WTC11 (cell line): Measurements from ENCODE around the gene TRIML2. TPM values are rescaled to one million over a fixed set of nuclear protein-coding genes. Genes with fewer than 3 reads are reported as not detected.

Experiments
- ATAC-seq: fragments of 200-7000 bp; cut with Tn5 transposase; 2 replicates; pipeline ENCODE4 v1.10.0; 2021; ENCODE audit warnings: mild to moderate bottlenecking, moderate library complexity
- CTCF ChIA-PET: fragments of 300-600 bp; sonication (Branson Sonifier 250); formaldehyde crosslinking; loops from one replicate; lab custom pipeline; 2021; ENCODE audit warnings: antibody characterized with exemption; lab: Charles Lee
- POLR2A ChIA-PET: fragments of 350-600 bp; sonication (Branson Sonifier 250); formaldehyde crosslinking; loops from one replicate; lab custom pipeline; 2021; ENCODE audit warnings: antibody characterized with exemption; lab: Charles Lee
- DNase-seq: peaks from one replicate; pipeline ENCODE4 v3.0.0; 2021; ENCODE audit warnings: low spot score
- H3K27ac Mint-ChIP-seq: 2 replicates; pipeline ENCODE4 v1.8.0; 2021; ENCODE audit warnings: mixed read lengths
- H3K27me3 Mint-ChIP-seq: 2 replicates; pipeline ENCODE4 v1.8.0; 2021; ENCODE audit warnings: low read depth, mild to moderate bottlenecking, moderate library complexity, mixed read lengths
- H3K36me3 Mint-ChIP-seq: 2 replicates; pipeline ENCODE4 v1.8.0; 2021; ENCODE audit warnings: mixed read lengths
- H3K4me1 Mint-ChIP-seq: 2 replicates; pipeline ENCODE4 v1.8.0; 2022; ENCODE audit warnings: mixed read lengths
- H3K4me3 Mint-ChIP-seq: 2 replicates; pipeline ENCODE4 v1.8.0; 2021; ENCODE audit warnings: mild to moderate bottlenecking, moderate library complexity, mixed read lengths
- H3K9me3 Mint-ChIP-seq: 2 replicates; pipeline ENCODE4 v1.8.0; 2021; ENCODE audit warnings: mixed read lengths
- CTCF ChIP-seq: fragments of 200-600 bp; IDR thresholded peaks from 2 replicates; pipeline ENCODE4 v1.8.0; 2022; ENCODE audit warnings: antibody characterized with exemption
- ELF4 ChIP-seq: sonication (generic); formaldehyde crosslinking; IDR thresholded peaks from 2 replicates; pipeline ENCODE4 v1.8.1; 2022; ENCODE audit warnings: low read depth, mild to moderate bottlenecking, moderate library complexity, missing genetic modification reagents
- ESRRA ChIP-seq: sonication (generic); formaldehyde crosslinking; IDR thresholded peaks from 2 replicates; pipeline ENCODE4 v1.8.1; 2022; ENCODE audit warnings: mild to moderate bottlenecking, missing genetic modification reagents, borderline replicate concordance
- FOXJ3 ChIP-seq: sonication (generic); formaldehyde crosslinking; IDR thresholded peaks from 2 replicates; pipeline ENCODE4 v1.9.0; 2021; ENCODE audit warnings: missing genetic modification reagents, mild to moderate bottlenecking, borderline replicate concordance
- FOXP1 ChIP-seq: sonication (generic); formaldehyde crosslinking; IDR thresholded peaks from 2 replicates; pipeline ENCODE4 v1.8.0; 2022; ENCODE audit warnings: missing genetic modification reagents, mild to moderate bottlenecking, moderate library complexity, borderline replicate concordance
- MYBL2 ChIP-seq: sonication (generic); formaldehyde crosslinking; IDR thresholded peaks from 2 replicates; pipeline ENCODE4 v1.8.1; 2023; ENCODE audit warnings: mild to moderate bottlenecking, moderate library complexity, missing genetic modification reagents
- NFYB ChIP-seq: sonication (generic); formaldehyde crosslinking; conservative IDR thresholded peaks from 2 replicates; pipeline ENCODE4 v1.8.0; 2022; ENCODE audit warnings: low read depth, missing genetic modification reagents
- NR2C2 ChIP-seq: sonication (generic); formaldehyde crosslinking; IDR thresholded peaks from 2 replicates; pipeline ENCODE4 v1.8.0; 2022; ENCODE audit warnings: mild to moderate bottlenecking, missing genetic modification reagents
- PRDM15 ChIP-seq: sonication (generic); formaldehyde crosslinking; IDR thresholded peaks from 2 replicates; pipeline ENCODE4 v1.8.0; 2022; ENCODE audit warnings: missing genetic modification reagents
- SMAD4 ChIP-seq: sonication (generic); formaldehyde crosslinking; IDR thresholded peaks from 2 replicates; pipeline ENCODE4 v1.8.0; 2022; ENCODE audit warnings: mild to moderate bottlenecking, missing genetic modification reagents
- STAT6 ChIP-seq: sonication (generic); formaldehyde crosslinking; conservative IDR thresholded peaks from 2 replicates; pipeline ENCODE4 v1.8.1; 2023; ENCODE audit warnings: mild to moderate bottlenecking, low read depth, missing genetic modification reagents, moderate library complexity
- TEAD1 ChIP-seq: sonication (generic); formaldehyde crosslinking; IDR thresholded peaks from 2 replicates; pipeline ENCODE4 v1.8.0; 2022; ENCODE audit warnings: mild to moderate bottlenecking, missing genetic modification reagents
- ZNF121 ChIP-seq: sonication (generic); formaldehyde crosslinking; IDR thresholded peaks from 2 replicates; pipeline ENCODE4 v1.8.0; 2023; ENCODE audit warnings: missing genetic modification reagents
- ZNF138 ChIP-seq: sonication (generic); formaldehyde crosslinking; conservative IDR thresholded peaks from 2 replicates; pipeline ENCODE4 v1.8.1; 2022; ENCODE audit warnings: mild to moderate bottlenecking, moderate library complexity, missing genetic modification reagents
- ZNF232 ChIP-seq: sonication (generic); formaldehyde crosslinking; IDR thresholded peaks from 2 replicates; pipeline ENCODE4 v1.8.0; 2022; ENCODE audit warnings: mild to moderate bottlenecking, missing genetic modification reagents
- total RNA-seq: library from RNA; stranded (reverse); gene quantifications from 3 replicates; pipeline ENCODE4 v1.2.3, GENCODE V29; 2021
- TF ChIP-seq, protein P1 (sequence below): fragments of 250-450 bp; sonication (Bioruptor Pico); IDR thresholded peaks from 2 replicates; pipeline ENCODE4 v1.9.0; 2021; ENCODE audit warnings: moderate library complexity, mild to moderate bottlenecking, inconsistent platforms, borderline replicate concordance
- TF ChIP-seq, protein P2 (sequence below): sonication (generic); formaldehyde crosslinking; IDR thresholded peaks from 2 replicates; pipeline ENCODE4 v1.8.0; 2023; ENCODE audit warnings: mild to moderate bottlenecking, missing genetic modification reagents

Gene TRIML2
- total RNA-seq, 1 experiment from 2014 or later, result 115 TPM

DNA sequence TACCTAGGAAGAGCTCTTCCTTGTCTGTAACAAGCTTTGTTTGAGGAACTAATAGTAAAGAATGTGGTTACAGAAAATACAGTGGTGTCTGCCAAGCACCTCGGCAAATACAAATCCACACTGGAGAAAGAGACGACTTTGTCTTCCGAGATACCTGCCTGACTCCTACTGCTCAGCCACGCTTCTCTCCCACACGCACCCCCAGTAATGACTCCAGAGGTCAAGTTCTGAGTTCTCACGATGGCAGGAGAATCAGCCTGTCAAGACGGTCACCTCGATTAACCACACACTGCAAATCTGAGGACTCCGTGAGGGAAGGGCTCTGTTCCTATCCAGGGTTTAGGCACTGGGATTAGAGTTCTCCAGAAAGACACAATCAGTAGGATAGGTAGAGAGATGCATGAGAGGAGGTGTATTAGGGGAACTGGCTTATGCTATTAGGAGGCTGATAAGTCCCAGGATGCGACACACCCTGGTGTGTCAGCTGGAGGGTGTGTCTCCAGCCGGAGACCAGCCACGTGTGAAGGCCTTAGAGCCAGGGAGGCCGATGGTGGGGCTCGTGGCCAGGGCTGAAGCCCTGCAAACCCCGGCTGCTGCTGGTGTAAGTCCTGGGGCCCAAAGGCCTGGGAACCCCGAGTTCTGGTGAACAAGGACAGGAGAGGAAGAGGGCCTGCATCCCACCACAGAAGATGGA is 8.4 kb upstream of the TRIML2 start:
- H3K27ac Mint-ChIP-seq, result no peak overlapping the region
- ChIA-PET CTCF (no interaction called here), POLR2A (no interaction called here)
- no peak for ATAC-seq
- H3K36me3 Mint-ChIP-seq, result no peaks in the 10 kb centered on the region
- TF ChIP-seq ZNF121 (CRISPR knock-in tag) (no peak), NFYB (no peak), PRDM15 (CRISPR knock-in tag) (no peak), NR2C2 (CRISPR knock-in tag) (no peak), FOXP1 (CRISPR knock-in tag) (no peak), FOXJ3 (CRISPR knock-in tag) (no peak), ZNF138 (no peak), ESRRA (CRISPR knock-in tag) (no peak), SMAD4 (CRISPR knock-in tag) (no peak), STAT6 (no peak), ELF4 (CRISPR knock-in tag) (no peak), ZNF232 (no peak), MYBL2 (CRISPR knock-in tag) (no peak), CTCF (no peak), TEAD1 (CRISPR knock-in tag) (no peak)
- TF ChIP-seq, protein P1, sequence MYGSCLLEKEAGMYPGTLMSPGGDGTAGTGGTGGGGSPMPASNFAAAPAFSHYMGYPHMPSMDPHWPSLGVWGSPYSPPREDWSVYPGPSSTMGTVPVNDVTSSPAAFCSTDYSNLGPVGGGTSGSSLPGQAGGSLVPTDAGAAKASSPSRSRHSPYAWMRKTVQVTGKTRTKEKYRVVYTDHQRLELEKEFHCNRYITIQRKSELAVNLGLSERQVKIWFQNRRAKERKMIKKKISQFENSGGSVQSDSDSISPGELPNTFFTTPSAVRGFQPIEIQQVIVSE (CRISPR knock-in tag), result no peak
- TF ChIP-seq, protein P2, sequence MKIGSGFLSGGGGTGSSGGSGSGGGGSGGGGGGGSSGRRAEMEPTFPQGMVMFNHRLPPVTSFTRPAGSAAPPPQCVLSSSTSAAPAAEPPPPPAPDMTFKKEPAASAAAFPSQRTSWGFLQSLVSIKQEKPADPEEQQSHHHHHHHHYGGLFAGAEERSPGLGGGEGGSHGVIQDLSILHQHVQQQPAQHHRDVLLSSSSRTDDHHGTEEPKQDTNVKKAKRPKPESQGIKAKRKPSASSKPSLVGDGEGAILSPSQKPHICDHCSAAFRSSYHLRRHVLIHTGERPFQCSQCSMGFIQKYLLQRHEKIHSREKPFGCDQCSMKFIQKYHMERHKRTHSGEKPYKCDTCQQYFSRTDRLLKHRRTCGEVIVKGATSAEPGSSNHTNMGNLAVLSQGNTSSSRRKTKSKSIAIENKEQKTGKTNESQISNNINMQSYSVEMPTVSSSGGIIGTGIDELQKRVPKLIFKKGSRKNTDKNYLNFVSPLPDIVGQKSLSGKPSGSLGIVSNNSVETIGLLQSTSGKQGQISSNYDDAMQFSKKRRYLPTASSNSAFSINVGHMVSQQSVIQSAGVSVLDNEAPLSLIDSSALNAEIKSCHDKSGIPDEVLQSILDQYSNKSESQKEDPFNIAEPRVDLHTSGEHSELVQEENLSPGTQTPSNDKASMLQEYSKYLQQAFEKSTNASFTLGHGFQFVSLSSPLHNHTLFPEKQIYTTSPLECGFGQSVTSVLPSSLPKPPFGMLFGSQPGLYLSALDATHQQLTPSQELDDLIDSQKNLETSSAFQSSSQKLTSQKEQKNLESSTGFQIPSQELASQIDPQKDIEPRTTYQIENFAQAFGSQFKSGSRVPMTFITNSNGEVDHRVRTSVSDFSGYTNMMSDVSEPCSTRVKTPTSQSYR, result no peak
- H3K9me3 Mint-ChIP-seq, result no peaks in the 10 kb centered on the region
- DNase-seq, result no peak
- no peaks in the 10 kb centered on the region for H3K27me3 Mint-ChIP-seq
- peaks cover 46% of the 10 kb centered on the region for H3K4me1 Mint-ChIP-seq
- no peak overlapping the region for H3K4me3 Mint-ChIP-seq
